ENCODE results near the gene NDST1.

The NDST1 gene

GRCh38 chr5:150550286-150550685 lies 42.4 kb downstream of the NDST1 start:
- TF ChIP-seq GATA3 (IDR thresholded peaks at IDR 0.05; ENCODE audit: low read depth, low read length) = no peak
- no peak for TF ChIP-seq GATA2 (IDR thresholded peaks at IDR 0.05; ENCODE audit: low read depth, low read length)

GRCh38 chr5:150551066-150551465 lies 43.1 kb downstream of the NDST1 start:
- TF ChIP-seq GATA3 (IDR thresholded peaks at IDR 0.05; ENCODE audit: low read depth, low read length) (no peak), GATA2 (IDR thresholded peaks at IDR 0.05; ENCODE audit: low read depth, low read length) (no peak)

GRCh38 chr5:150553402-150553801 lies 45.5 kb downstream of the NDST1 start:
- TF ChIP-seq GATA2 (IDR thresholded peaks at IDR 0.05; ENCODE audit: low read depth, low read length) (no peak), GATA3 (IDR thresholded peaks at IDR 0.05; ENCODE audit: low read depth, low read length) (no peak)

GRCh38 chr5:150553911-150554310 lies 46.0 kb downstream of the NDST1 start:
- no peak for TF ChIP-seq GATA3 (IDR thresholded peaks at IDR 0.05; ENCODE audit: low read depth, low read length)
- TF ChIP-seq GATA2 (IDR thresholded peaks at IDR 0.05; ENCODE audit: low read depth, low read length) = no peak

- TF ChIP-seq GATA2 (IDR thresholded peaks at IDR 0.05; ENCODE audit: low read depth, low read length) (no peak), GATA3 (IDR thresholded peaks at IDR 0.05; ENCODE audit: low read depth, low read length) (no peak)
Observed at GRCh38 chr5:150554857-150555256, 46.9 kb downstream of the NDST1 start.

GRCh38 chr5:150556106-150556505 lies 48.2 kb downstream of the NDST1 start:
- TF ChIP-seq GATA2 (IDR thresholded peaks at IDR 0.05; ENCODE audit: low read depth, low read length) (no peak), GATA3 (IDR thresholded peaks at IDR 0.05; ENCODE audit: low read depth, low read length) (no peak)

GRCh38 chr5:150556859-150557508 lies 49.1 kb downstream of the NDST1 start:
- TF ChIP-seq GATA2 (IDR thresholded peaks at IDR 0.05; ENCODE audit: low read depth, low read length) = no peak
- no peak for TF ChIP-seq GATA3 (IDR thresholded peaks at IDR 0.05; ENCODE audit: low read depth, low read length)

GRCh38 chr5:150557509-150557872 lies 49.6 kb downstream of the NDST1 start:
- TF ChIP-seq GATA3 (IDR thresholded peaks at IDR 0.05; ENCODE audit: low read depth, low read length) (no peak), GATA2 (IDR thresholded peaks at IDR 0.05; ENCODE audit: low read depth, low read length) (no peak)

GRCh38 chr5:150558088-150558621 lies 50.2 kb downstream of the NDST1 start:
- TF ChIP-seq GATA2 (IDR thresholded peaks at IDR 0.05; ENCODE audit: low read depth, low read length) = no peak
- no peak for TF ChIP-seq GATA3 (IDR thresholded peaks at IDR 0.05; ENCODE audit: low read depth, low read length)

- TF ChIP-seq GATA3 (IDR thresholded peaks at IDR 0.05; ENCODE audit: low read depth, low read length) = no peak
- TF ChIP-seq GATA2 (IDR thresholded peaks at IDR 0.05; ENCODE audit: low read depth, low read length) = no peak
Observed at GRCh38 chr5:150559088-150559487, 51.2 kb downstream of the NDST1 start.

GRCh38 chr5:150559701-150560100 lies 51.8 kb downstream of the NDST1 start:
- TF ChIP-seq GATA2 (IDR thresholded peaks at IDR 0.05; ENCODE audit: low read depth, low read length) (no peak), GATA3 (IDR thresholded peaks at IDR 0.05; ENCODE audit: low read depth, low read length) (no peak)

GRCh38 chr5:150560401-150561191 lies 52.7 kb downstream of the NDST1 start:
- TF ChIP-seq GATA3 (IDR thresholded peaks at IDR 0.05; ENCODE audit: low read depth, low read length) (no peak), GATA2 (IDR thresholded peaks at IDR 0.05; ENCODE audit: low read depth, low read length) (no peak; the same call in 1 of the 2 replicates)

GRCh38 chr5:150561192-150561512 lies 53.2 kb downstream of the NDST1 start:
- no peak for TF ChIP-seq GATA3 (IDR thresholded peaks at IDR 0.05; ENCODE audit: low read depth, low read length)
- TF ChIP-seq GATA2 (IDR thresholded peaks at IDR 0.05; ENCODE audit: low read depth, low read length) = no peak; the same call in 1 of the 2 replicates

GRCh38 chr5:150561571-150562275 lies 53.8 kb downstream of the NDST1 start:
- TF ChIP-seq GATA3 (IDR thresholded peaks at IDR 0.05; ENCODE audit: low read depth, low read length) (no peak), GATA2 (IDR thresholded peaks at IDR 0.05; ENCODE audit: low read depth, low read length) (no peak)

Data from SH-SY5Y (cell line).